GM19395 (cell line): Measurements from ENCODE around the gene NR3C2.
A peak's percentile ranks its signal among the peaks of the same experiment; 100 is the strongest.

ENCODE experiments used
- ATAC-seq: cut with Tn5 transposase; IDR thresholded peaks from one replicate; pipeline ENCODE4 v1.9.1; 2021; ENCODE audit warnings: mild to moderate bottlenecking, moderate library complexity; ENCODE audit not compliant: unreplicated experiment

NR3C2 gene

DNA sequence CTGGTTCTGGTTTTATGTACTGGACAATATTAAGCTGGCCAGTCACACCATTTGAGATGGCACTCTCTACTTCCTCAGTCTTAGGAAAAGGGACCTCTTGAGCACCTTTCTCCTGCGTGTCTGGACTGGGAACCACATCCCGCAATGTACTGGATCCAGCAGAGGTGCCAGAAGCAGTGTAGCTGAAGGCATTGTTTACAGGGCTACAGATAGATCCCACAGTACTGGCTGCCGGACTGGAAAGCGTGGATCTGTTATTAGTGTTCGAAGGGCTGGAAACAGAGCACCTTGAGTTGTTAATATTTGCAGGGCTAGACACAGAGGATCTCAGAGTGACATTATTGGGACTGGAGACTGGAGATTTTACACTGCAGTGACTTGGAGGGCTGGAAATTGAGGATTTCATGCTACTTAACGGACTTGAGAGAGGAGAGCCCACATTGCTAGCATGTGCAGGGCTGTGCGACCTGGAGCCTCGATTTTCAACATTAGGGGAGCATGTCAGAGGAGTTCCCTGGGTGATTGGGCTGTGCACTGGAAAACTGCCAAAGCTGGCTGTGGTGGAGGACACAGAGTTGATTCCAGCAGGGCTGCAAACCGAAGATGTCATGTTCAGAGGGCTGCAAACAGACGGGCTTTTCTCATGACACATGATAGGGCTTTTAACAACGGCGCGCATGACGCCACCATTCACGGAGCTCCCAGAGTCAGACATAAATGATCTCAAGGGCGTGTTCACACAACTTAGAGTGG, 6.4 kb downstream of the NR3C2 start:
- no peak for ATAC-seq

DNA sequence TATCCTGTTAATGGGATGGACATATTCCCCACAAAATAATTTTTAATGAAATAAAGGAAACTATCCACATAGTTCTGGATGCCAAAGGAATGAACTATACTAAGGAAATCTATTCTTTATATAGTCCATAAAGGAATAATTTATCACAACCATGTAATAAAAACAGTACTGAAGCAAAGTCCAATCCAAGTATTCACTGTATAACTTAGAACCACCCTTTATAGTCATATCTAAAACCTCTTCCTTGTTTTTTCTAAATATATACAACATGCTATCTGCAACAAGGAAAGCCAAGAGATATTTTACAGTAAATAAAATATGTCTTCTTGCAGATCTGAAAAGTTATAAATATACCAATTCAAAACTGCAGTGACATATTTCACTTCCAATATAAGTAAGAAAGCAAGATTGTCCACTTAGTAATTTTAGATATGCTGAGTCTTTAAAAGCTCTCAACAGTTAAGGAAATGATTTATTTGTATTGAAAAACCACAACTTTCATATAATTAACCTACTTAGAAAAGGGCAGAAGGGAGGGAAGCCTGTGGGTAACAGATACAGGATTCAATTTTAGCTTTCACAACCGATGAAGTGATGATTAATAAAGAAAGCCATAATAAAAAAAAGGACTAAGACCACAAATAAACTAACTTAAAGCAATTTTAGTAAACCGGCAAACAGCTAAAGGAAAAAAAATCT, 8.0 kb downstream of the NR3C2 start:
- peak; percentile 67 for ATAC-seq

DNA sequence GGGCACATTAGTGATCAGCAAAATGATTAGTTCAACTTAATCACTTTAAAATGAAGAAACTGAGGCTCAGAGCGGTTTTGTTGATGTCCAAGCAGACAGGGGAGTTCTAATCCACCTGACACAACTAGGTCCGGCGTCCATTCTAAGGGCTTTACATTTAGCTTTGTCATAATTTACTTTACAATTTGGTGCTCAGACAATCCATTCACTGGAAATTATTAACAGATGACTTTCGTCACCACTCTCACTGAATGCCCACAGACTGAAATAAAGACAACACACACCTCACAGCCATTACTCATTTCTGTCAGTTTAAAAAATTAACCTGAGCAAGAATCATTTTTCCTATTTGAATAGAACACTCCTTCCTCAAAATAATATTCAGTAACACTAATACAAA, 10.8 kb downstream of the NR3C2 start:
- no peak for ATAC-seq

DNA sequence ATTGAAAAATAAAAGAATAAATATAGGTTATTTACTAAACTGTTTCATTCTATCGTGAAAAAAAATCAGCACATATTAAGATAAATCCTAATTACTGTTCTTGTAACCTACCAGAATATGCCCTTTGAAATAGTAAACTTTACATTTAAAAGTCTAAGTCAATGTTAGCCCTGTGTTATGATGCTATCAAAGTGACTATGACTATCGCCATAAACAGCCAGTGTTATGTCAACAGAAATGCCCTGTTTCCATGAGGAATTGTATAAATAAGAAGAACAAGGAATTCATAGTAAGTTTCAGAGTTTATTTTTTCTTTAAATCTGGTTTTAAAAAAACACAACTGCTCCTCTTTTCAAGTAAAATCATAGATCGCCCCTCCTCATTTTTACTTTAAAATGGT, 11.4 kb downstream of the NR3C2 start:
- ATAC-seq, result no peak

DNA sequence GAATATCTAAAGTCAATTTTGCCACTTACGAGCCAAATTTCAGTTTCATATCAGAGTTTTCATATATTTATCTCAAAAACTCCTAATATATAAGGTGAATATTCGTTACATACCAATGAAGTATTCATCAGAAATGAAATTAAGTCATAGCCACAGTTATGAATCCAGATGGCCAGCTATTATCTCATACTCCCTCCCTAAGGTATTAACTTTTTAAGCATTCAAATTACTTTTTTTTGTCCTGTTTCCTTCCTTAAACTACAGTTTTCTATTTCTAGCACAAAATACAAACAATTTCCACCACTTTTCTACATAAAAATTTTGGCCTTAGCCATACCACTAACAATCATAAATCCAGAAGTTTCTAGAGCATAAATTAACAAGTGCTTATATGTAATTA, 13.0 kb downstream of the NR3C2 start:
- ATAC-seq, result no peak

DNA sequence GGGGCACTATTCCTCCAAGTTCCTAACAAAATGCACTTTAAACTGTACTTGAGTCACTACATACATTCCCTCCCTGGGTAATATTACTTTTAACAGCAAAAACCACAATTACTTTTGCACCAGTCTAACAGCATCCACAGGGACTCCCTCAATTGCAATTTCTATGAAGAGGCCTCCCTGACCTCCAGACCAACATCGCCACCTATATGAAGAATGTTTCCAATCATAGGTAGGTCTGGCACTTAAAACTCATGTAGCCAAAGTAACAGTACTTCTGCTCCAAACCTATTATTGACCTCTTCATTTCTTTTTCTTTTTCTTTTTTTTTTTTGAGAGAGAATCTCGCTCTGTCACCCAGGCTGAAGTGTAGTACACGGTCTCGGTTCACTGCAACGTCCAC, 15.6 kb downstream of the NR3C2 start:
- ATAC-seq, result no peak

DNA sequence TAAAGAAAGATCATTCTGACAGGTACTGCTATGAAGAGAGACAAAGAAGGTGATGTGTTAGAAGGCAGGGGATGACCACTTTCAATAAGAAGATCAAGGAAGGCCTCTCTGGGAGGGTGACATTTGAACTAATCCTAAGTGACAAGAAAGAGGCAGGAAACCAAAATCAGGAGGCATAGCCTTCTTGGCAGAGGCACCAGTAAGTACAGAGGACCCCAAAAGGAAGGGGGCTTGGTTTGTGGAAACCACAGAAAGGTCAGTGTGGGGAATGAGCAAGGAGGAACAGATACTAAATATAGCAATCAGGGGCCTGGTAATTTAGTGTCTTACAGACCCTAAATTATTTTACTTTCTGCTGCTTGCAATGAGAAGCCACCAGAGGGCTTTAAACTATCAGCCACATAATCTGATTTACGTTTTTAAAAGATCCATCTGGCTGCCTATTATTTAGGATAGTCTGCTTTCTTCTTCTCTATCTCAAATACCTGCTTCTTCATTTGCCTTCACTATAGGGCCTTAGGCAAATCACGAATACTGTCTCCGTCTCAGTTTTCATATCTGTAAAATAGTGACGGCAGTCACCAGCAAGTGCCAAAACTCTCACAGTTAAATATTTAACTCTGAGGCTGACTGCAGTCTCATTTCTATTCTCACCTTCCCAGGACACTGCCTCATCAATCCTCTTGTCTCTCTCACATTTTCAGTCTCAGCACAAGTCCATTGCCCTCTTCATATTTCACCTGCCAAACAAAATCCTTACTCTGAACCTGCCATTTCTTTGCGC, 16.7 kb downstream of the NR3C2 start:
- peak; percentile 90 for ATAC-seq

DNA sequence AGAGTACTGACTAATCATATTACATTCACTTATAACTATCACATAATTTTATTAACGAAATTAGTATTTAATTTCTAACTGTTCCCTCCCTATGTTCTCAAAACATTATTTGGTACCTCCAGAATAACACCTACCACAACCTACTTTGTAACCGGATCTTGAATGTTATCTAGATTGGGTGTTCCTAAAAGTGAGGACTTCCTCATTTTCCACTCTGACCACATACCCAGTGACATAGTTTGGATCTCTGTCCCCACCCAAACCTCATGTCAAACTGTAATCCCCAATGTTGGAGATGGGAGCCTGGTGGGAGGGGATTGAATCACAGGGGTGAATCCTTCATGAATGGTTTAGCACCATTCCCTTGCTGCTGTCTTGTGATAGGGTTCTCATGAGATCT, 21.8 kb downstream of the NR3C2 start:
- no peak for ATAC-seq

DNA sequence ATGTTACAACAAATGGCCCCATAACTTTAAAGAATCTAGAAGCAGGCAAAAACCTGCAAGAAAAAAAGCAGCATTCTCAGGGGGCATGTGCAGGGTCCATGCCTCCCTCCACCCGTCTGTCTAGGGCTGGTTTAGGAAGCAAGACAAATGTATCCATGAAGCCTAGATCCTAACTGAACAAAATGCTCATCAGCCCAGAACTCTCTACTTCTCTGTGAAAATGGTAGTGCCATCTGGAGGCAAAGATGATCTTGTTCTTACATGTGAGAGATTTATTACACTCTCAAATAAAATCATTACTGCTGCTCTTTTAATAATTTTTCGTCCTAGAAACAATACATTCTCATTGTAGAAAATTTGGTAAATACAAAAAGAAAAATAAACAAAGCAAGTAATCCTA, 26.7 kb downstream of the NR3C2 start:
- ATAC-seq, result no peak

DNA sequence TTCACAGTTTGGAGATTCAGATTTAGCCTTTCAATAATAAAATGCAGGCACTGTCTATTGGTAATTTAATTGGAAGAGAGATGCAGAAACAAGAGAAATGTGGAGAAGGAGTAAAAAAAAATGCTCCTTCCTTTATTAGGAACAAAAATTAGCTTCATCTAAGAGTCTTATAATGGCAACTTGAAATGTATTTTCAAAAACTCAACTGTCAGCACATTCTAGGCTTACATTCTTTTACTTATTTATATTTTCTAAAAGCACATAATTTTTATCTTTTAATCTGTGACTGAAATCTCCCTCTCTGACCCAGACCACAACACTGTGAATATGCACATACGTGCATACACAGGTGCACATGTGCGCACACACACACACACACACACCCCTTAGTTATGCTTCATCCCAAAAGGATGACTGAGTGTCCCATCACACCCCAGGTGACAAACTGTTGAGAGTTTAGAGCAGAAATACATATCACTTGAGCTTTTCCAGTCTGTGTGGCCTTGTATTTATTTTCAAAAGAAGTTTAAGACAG, 29.7 kb downstream of the NR3C2 start:
- no peak for ATAC-seq

DNA sequence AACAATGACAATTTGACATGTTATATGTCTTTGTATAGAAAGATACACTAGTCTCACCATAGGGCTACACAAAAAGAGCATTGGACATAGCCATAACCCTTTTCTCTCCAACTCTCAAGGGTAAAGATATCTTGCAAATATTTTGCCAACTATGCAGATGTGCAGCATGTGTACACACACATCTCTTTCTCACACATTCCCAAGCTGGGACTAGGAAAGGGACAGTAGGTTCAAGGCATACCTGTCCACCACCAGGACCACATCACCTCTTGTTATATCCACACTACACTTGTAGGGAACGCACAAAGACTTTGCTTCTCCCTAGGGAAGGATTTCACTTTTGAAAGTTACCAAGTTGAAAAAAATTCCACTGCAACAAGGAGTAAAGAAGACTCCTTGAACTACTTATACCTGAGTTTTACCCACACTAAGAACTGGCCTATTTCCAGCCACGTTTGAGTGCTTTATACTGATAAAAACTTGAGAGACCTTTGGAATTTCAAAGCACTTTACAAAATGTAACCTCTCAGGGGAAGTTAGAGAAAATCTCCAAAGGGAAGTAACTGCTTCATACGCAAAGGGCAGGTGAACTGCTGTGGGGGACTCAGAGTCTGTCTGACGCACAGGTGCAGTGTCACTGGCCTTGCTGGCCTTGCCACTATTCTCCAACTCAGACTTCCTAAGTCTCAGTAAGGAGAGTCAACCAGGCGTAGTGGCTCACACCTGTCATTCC, 36.9 kb downstream of the NR3C2 start:
- no peak for ATAC-seq

DNA sequence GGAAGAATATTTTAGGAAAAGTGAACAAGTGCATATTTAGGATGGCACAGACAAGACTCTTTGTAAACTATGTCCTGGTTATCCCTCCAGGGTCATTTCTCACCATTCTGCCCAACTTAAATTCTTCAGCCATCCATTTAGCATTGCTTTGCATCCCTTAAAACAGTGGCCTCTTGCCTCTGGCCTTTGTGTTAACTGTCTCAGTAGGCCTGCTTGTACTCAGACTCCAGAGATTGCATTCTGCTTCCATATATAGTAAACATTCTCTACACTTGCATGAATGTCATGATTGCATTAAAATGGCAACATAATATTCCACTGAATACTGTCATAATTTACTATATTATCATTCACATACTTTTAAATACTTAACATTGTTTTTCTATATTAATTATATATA, 43.2 kb downstream of the NR3C2 start:
- ATAC-seq, result no peak

DNA sequence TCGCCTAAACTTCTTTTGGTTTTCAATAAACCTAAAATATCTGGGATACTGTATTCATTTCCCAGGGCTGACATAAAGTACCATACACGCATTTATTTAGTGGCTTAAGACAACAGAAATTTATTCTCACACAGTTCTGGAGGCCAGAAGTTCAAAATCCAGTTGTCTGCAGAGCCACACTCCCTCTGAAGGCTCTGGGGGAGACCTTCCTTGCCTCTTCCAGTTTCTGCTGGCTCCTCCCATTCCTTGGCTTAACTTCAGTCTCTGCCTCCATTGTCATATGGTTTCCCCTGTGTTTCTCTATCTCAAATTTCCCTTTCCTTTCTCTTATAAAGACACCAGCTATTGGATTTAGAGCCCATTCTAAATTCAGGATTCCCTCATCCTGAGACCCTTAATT, 44.4 kb downstream of the NR3C2 start:
- ATAC-seq, result no peak

DNA sequence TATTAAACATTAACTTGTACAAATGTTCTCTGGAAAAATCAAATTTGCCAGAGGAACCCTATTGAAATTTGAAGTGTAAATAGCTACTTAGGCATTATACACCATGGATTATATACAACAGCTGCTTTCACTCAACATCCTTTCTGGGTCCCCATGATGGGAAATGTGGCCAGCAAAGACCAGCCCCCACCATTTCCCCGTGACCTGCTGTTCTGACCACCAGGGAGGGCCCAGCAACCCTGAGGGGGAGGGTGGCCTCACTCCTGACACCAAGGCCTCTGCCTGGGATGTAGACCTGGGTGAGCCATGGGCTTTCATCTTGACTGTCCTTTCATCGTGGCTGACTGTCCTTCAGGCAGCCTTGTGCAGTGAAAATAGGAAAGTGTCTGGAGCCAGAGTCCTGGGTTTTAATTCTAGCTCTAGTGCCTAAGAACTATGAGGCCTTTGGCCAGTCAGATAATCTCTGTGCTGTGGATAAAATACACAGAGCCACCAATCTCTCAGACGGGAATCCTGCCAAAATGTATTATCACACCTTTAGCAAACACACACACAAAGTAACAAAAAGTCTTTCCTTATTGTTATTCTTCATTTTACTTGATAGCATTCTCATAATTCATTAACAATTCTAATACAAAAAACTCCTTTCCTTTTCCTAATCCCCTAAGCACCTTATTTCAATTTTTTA, 45.1 kb downstream of the NR3C2 start:
- no peak for ATAC-seq

DNA sequence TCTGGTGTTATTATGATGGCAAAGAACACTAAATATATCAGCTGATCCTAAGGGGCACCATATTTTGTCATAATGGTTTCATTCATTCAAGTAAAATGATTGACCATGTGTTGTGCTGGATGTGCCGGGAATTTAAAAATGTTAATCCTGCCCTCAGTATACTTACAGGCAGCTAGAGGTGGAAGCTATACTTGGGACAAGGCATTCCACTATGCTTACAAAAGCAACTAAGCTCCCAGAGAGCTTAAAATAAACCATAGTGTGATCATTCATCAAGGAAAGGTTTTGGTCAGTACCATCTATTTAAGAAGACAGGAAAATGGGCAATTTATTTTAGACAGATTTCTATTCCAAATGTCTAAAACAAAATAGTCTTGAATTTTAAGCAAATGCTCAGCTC, 46.4 kb downstream of the NR3C2 start:
- ATAC-seq, result no peak

DNA sequence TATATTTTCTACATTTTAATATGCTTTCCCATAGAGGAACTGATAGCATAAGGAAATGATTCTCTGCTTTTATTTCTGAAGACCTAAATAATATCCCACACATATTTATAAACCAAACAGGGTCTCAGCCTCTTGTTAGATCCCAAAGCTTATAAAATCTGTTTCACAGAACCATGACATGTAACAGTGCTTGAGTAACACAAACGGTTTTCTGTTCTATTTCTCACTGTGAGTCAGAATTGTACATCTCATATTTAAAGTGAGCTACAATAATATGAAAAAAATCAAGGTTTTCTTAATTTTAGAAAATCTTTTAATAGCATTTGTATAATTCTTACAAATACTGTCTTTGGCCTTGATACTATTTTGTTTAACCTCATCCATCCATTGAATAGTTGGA, 51.2 kb downstream of the NR3C2 start:
- ATAC-seq, result no peak

DNA sequence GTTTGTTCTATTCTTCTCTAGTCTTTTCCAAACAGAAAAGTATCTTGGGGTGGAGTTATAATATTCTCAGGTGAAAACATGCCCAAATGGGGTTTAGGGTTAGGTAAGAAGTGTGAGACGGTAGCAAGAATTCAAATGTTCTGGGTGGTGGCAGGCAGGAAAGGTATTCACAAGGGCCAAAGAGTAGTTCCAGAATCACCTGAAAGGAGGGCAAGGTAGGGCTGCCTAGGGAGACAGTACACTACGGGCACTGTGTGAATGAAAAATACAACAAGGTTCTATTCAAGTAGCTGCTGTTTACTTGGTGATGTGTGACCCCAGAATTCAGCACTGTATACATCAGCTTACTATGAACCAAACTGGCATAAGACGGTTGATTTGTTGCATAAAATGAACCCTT, 51.9 kb downstream of the NR3C2 start:
- ATAC-seq, result no peak

DNA sequence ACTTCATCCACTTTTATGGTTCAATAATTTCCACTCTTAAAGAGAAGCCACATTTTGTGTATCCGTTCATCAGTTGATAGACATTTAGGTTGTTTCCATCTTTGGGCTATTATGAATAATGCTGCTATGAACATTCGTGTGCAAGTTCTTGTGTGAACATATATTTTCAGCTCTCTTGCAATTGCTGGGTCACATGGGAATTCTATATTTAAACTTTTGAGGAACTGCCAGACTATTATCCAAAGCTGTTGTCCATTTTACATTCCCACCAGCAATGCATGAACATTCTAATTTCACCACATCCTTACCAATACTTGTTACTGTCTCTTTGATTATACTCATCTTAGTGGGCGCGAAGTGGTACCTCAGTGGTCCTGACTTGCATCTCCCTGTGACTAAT, 61.9 kb downstream of the NR3C2 start:
- no peak for ATAC-seq

DNA sequence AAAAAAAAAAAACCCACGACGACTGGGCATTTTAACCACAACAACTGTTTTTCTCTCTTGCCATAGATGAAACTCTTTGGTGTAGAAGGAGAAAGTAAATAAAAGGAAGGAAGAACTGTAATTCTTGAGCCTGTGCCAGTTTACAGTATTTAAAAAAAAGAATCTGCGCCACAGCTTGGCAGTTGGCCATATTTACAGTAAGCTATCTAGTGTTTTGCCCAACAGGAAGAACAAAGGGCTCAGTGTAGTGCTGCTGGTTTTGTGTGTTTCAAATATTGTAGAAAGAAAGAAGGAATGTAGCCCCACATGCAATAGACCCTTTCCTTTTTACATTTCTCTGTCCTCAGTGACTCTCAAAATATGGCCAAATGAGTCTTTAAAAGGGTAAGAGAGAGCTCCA, 66.1 kb downstream of the NR3C2 start:
- ATAC-seq, result no peak

DNA sequence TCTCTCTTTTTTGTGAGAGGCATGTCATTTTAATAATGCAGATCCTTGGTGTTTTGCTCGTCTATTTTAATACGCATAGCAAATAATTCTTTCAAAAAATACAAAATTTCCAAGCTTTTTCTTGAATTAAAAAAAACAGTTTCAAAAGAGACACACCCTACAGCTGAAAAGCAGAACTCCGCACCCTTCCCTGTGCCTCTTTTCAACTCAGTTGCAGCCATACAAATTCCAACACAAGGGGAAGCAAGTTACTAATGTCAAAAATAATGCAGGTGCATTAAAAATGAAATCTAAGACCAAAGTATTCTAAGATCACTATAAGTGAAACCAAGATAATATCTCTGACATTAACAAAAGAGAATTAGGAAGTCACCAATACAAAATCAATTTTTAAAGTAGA, 66.6 kb downstream of the NR3C2 start:
- ATAC-seq, result no peak
